DOHH2 (cell line): ENCODE measurements around the gene HOXA9.

Experiments used
- EZH2phosphoT487 ChIP-seq: fragments of 200-600 bp; sonication (generic); IDR thresholded peaks from 2 replicates; pipeline ENCODE4 v1.6.1; 2017; ENCODE audit warnings: borderline replicate concordance, mild to moderate bottlenecking, antibody characterized with exemption, low read length, moderate library complexity, mixed read lengths
- TF ChIP-seq, protein P1 (sequence below): fragments of 200-600 bp; sonication (generic); IDR thresholded peaks from one replicate; pipeline ENCODE4 v1.5.1; 2014; ENCODE audit warnings: antibody characterized with exemption, mild to moderate bottlenecking, low read depth, low read length; ENCODE audit not compliant: poor library complexity, severe bottlenecking

DNA sequence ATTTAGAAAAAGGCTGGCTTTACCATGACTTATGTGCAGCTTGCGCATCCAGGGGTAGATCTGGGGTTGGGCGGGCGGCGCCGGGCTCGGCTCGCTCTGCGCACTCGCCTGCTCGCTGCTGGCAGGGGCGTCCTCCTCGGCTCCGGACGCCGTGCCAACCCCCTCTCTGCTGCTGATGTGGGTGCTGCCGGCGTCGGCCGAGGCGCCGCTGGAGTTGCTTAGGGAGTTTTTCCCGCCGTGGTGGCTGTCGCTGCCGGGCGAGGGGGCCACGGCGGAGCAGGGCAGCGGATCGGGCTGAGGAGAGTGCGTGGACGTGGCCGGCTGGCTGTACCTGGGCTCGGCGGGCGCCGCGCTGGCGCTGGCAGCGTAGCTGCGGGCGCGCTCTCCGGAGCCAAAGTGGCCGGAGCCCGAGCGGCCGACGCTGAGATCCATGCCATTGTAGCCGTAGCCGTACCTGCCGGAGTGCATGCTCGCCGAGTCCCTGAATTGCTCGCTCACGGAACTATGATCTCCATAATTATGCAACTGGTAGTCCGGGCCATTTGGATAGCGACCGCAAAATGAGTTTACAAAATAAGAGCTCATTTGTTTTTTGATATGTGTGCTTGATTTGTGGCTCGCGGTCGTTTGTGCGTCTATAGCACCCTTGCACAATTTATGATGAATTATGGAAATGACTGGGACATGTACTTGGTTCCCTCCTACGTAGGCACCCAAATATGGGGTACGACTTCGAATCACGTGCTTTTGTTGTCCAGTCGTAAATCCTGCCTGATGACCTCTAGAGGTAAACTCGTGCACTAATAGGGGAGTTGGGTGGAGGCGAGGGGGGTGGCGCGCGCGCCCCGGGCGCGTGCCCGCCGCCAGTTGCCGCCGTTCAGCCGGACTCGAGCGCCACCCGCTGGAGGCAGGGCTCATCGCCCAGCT is 22.1 kb downstream of the HOXA9 start, which contains the start of gene HOXA5:
- TF ChIP-seq, protein P1, sequence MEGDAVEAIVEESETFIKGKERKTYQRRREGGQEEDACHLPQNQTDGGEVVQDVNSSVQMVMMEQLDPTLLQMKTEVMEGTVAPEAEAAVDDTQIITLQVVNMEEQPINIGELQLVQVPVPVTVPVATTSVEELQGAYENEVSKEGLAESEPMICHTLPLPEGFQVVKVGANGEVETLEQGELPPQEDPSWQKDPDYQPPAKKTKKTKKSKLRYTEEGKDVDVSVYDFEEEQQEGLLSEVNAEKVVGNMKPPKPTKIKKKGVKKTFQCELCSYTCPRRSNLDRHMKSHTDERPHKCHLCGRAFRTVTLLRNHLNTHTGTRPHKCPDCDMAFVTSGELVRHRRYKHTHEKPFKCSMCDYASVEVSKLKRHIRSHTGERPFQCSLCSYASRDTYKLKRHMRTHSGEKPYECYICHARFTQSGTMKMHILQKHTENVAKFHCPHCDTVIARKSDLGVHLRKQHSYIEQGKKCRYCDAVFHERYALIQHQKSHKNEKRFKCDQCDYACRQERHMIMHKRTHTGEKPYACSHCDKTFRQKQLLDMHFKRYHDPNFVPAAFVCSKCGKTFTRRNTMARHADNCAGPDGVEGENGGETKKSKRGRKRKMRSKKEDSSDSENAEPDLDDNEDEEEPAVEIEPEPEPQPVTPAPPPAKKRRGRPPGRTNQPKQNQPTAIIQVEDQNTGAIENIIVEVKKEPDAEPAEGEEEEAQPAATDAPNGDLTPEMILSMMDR = peak; percentile 81
- no peak for TF ChIP-seq EZH2phosphoT487
